ENCODE measurements around the gene BAX. TPM values are rescaled to one million over a fixed set of nuclear protein-coding genes. Genes with fewer than 3 reads are reported as not detected.

Gene BAX
- total RNA-seq, 1 experiment from 2014 or later = 49.1 TPM

- Histone ChIP-seq H3K4me1 (no peaks in the 10 kb centered on the region), H3K36me3 (no peaks in the 10 kb centered on the region), H3K27ac (no peak overlapping the region), H3K9me3 (replicated peaks) (no peaks in the 10 kb centered on the region; the same call in 1 of the 2 replicates), H3K4me3 (no peak overlapping the region), H3K27me3 (no peaks in the 10 kb centered on the region)
- no peak for DNase-seq
These were observed 8.0 kb upstream of the BAX start for GRCh38 chr19:48946463-48947257.

- no peaks in the 10 kb centered on the region for H3K27me3 ChIP-seq
- DNase-seq = no peak
- no peaks in the 10 kb centered on the region; the same call in 1 of the 2 replicates for H3K9me3 ChIP-seq (replicated peaks)
These were observed 7.5 kb upstream of the BAX start for GRCh38 chr19:48947258-48947542.

GRCh38 chr19:48950159-48950558 is 4.5 kb upstream of the BAX start:
- no peaks in the 10 kb centered on the region for H3K36me3 ChIP-seq
- DNase-seq = no peak
- no peaks in the 10 kb centered on the region for H3K27me3 ChIP-seq
- H3K4me3 ChIP-seq = no peak overlapping the region
- no peak overlapping the region for H3K27ac ChIP-seq
- no peaks in the 10 kb centered on the region for H3K4me1 ChIP-seq
- no peaks in the 10 kb centered on the region; the same call in 1 of the 2 replicates for H3K9me3 ChIP-seq (replicated peaks)

More at GRCh38 chr19:48947258-48947542, 7.5 kb upstream of the BAX start:
- no peak overlapping the region for H3K27ac ChIP-seq
- H3K4me1 ChIP-seq = no peaks in the 10 kb centered on the region
- H3K4me3 ChIP-seq = no peak overlapping the region
- no peaks in the 10 kb centered on the region for H3K36me3 ChIP-seq

- Histone ChIP-seq H3K4me3 (no peak overlapping the region), H3K9me3 (replicated peaks) (no peaks in the 10 kb centered on the region; the same call in 1 of the 2 replicates), H3K4me1 (no peaks in the 10 kb centered on the region; the same call in 1 of the 2 replicates), H3K36me3 (no peaks in the 10 kb centered on the region), H3K27ac (no peak overlapping the region), H3K27me3 (no peaks in the 10 kb centered on the region)
- DNase-seq = no peak
These were observed 3.7 kb upstream of the BAX start for GRCh38 chr19:48950830-48951519.

- Histone ChIP-seq H3K27ac (no peak overlapping the region), H3K27me3 (no peaks in the 10 kb centered on the region), H3K4me1 (no peaks in the 10 kb centered on the region; the same call in 1 of the 2 replicates), H3K9me3 (replicated peaks) (no peaks in the 10 kb centered on the region), H3K36me3 (peaks cover 2% of the 10 kb centered on the region; the same call in 1 of the 2 replicates), H3K4me3 (no peak overlapping the region)
- no peak for DNase-seq
These were observed 1.5 kb upstream of the BAX start for GRCh38 chr19:48953141-48953540.

GRCh38 chr19:48953990-48954594 is 583 bp upstream of the BAX start:
- no peaks in the 10 kb centered on the region; the same call in 1 of the 2 replicates for H3K4me1 ChIP-seq
- H3K27ac ChIP-seq = peak overlapping the region; percentile 41; the same call in 1 of the 2 replicates
- DNase-seq = no peak
- no peaks in the 10 kb centered on the region for H3K9me3 ChIP-seq (replicated peaks)
- H3K27me3 ChIP-seq = no peaks in the 10 kb centered on the region
- H3K4me3 ChIP-seq = peak overlapping the region; percentile 76
- peaks cover 2% of the 10 kb centered on the region; the same call in 1 of the 2 replicates for H3K36me3 ChIP-seq

- H3K9me3 ChIP-seq (replicated peaks) = no peaks in the 10 kb centered on the region
- peak overlapping the region; percentile 79 for H3K27ac ChIP-seq
- no peaks in the 10 kb centered on the region for H3K27me3 ChIP-seq
- no peak for DNase-seq
- peaks cover 2% of the 10 kb centered on the region for H3K36me3 ChIP-seq
- H3K4me1 ChIP-seq = no peaks in the 10 kb centered on the region; the same call in 1 of the 2 replicates
- peak overlapping the region; percentile 76 for H3K4me3 ChIP-seq
These were observed 758 bp downstream of the BAX start for GRCh38 chr19:48955308-48955958.

- H3K27ac ChIP-seq = no peak overlapping the region
- DNase-seq = no peak
- H3K4me3 ChIP-seq = no peak overlapping the region
- H3K4me1 ChIP-seq = peaks cover 5% of the 10 kb centered on the region; the same call in 1 of the 2 replicates
- no peaks in the 10 kb centered on the region for H3K9me3 ChIP-seq (replicated peaks)
- no peaks in the 10 kb centered on the region for H3K27me3 ChIP-seq
- H3K36me3 ChIP-seq = peaks cover 5% of the 10 kb centered on the region
These were observed 3.3 kb downstream of the BAX start for GRCh38 chr19:48958006-48958405.

GRCh38 chr19:48959341-48960239 is 4.9 kb downstream of the BAX start:
- no peak overlapping the region for H3K4me3 ChIP-seq
- peaks cover 17% of the 10 kb centered on the region for H3K4me1 ChIP-seq
- H3K27me3 ChIP-seq = no peaks in the 10 kb centered on the region
- H3K27ac ChIP-seq = no peak overlapping the region
- DNase-seq = no peak
- peaks cover 5% of the 10 kb centered on the region for H3K36me3 ChIP-seq
- H3K9me3 ChIP-seq (replicated peaks) = no peaks in the 10 kb centered on the region

GRCh38 chr19:48961051-48961649 is 6.5 kb downstream of the BAX start:
- no peak for DNase-seq
- Histone ChIP-seq H3K36me3 (peaks cover 7% of the 10 kb centered on the region), H3K9me3 (replicated peaks) (no peaks in the 10 kb centered on the region), H3K27me3 (no peaks in the 10 kb centered on the region), H3K27ac (no peak overlapping the region), H3K4me3 (no peak overlapping the region), H3K4me1 (peaks cover 18% of the 10 kb centered on the region)

- Histone ChIP-seq H3K27ac (no peak overlapping the region), H3K4me3 (no peak overlapping the region)
These were observed 7.0 kb downstream of the BAX start for GRCh38 chr19:48961673-48962028.

GRCh38 chr19:48962029-48962848 is 7.6 kb downstream of the BAX start:
- Histone ChIP-seq H3K9me3 (replicated peaks) (no peaks in the 10 kb centered on the region), H3K4me3 (no peak overlapping the region), H3K4me1 (peaks cover 18% of the 10 kb centered on the region), H3K27me3 (no peaks in the 10 kb centered on the region), H3K36me3 (peaks cover 16% of the 10 kb centered on the region), H3K27ac (peak overlapping the region; percentile 1; the same call in 1 of the 2 replicates)
- peak in 1 of 2 experiments; percentile 24 for DNase-seq

More at GRCh38 chr19:48961673-48962028, 7.0 kb downstream of the BAX start:
- H3K27me3 ChIP-seq = no peaks in the 10 kb centered on the region
- DNase-seq = no peak
- H3K36me3 ChIP-seq = peaks cover 12% of the 10 kb centered on the region
- peaks cover 18% of the 10 kb centered on the region for H3K4me1 ChIP-seq
- no peaks in the 10 kb centered on the region for H3K9me3 ChIP-seq (replicated peaks)

GRCh38 chr19:48962849-48963165 is 8.1 kb downstream of the BAX start:
- Histone ChIP-seq H3K9me3 (replicated peaks) (no peaks in the 10 kb centered on the region), H3K4me1 (peaks cover 18% of the 10 kb centered on the region), H3K27ac (no peak overlapping the region)

More at GRCh38 chr19:48962849-48963165, 8.1 kb downstream of the BAX start:
- no peaks in the 10 kb centered on the region for H3K27me3 ChIP-seq
- no peak overlapping the region for H3K4me3 ChIP-seq
- peaks cover 20% of the 10 kb centered on the region for H3K36me3 ChIP-seq
- DNase-seq = no peak
